ENCODE data around the gene CASP4. TPM values are rescaled to one million over a fixed set of nuclear protein-coding genes. Genes with fewer than 3 reads are reported as not detected.

CASP4 gene
- 10 to 100 TPM; 16.3 to 39.0 TPM for total RNA-seq
- polyA plus RNA-seq: 10 to 100 TPM; 15.5 to 29.0 TPM

DNA sequence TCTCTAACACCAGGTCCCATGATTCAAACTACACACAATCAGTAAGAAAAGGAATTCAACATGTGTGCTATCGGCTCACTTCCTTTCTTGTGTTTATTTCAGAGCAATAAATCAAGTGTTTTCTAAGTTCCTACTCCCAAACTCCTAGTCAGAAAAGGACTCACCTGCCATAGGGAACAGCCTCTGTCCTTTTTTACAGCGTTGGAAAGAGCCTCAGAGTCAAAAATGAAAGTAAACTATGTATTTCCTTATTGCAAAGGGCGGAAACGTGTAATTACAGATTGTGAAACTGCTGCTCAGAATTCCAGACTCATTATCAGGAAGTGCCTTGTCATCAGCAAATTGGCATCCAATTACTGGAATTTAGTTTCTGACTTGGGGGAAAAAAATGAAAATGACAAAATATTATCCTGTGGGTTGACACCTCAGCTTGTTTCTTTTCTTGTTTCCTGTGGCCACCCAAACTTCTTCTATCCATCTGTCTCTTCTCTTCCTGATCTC is at the start of gene CASP4:
Gene CASP4, minus strand, starts transcription at position 220 of the 501 bp plus-strand sequence. Its CDS starts 49 bp downstream, at position 171.
- peak within 1 kb of the TSS; percentile 56 to 93 (median 68) for H3K4me3 ChIP-seq (ENCODE audit: low read depth in 1 of 3, low read length in 3 of 3)
- TF ChIP-seq FOXA2 (IDR thresholded peaks at IDR 0.05) (no peak), YY1 (IDR thresholded peaks at IDR 0.05) (peak; percentile 74), JUND (IDR thresholded peaks at IDR 0.05) (peak in 1 of 2 donors; percentile 28), NR2F2 (IDR thresholded peaks at IDR 0.05) (no peak), SP1 (IDR thresholded peaks at IDR 0.05) (peak; percentile 58), RAD21 (IDR thresholded peaks at IDR 0.05) (peak; percentile 26 to 40), GABPA (IDR thresholded peaks at IDR 0.05 in 1 of 2, conservative IDR thresholded peaks at IDR 0.05 in 1 of 2) (peak; percentile 43 to 72), RXRA (IDR thresholded peaks at IDR 0.05) (peak in 1 of 2 donors; percentile 42), HNF4A (conservative IDR thresholded peaks at IDR 0.05) (peak; percentile 29 to 48), FOXA1 (IDR thresholded peaks at IDR 0.05) (no peak), HNF4G (IDR thresholded peaks at IDR 0.05) (no peak), EGR1 (IDR thresholded peaks at IDR 0.05; ENCODE audit: low read depth in 2 of 2) (no peak), TAF1 (conservative IDR thresholded peaks at IDR 0.05) (peak; percentile 59)
- TF ChIP-seq, protein P1, sequence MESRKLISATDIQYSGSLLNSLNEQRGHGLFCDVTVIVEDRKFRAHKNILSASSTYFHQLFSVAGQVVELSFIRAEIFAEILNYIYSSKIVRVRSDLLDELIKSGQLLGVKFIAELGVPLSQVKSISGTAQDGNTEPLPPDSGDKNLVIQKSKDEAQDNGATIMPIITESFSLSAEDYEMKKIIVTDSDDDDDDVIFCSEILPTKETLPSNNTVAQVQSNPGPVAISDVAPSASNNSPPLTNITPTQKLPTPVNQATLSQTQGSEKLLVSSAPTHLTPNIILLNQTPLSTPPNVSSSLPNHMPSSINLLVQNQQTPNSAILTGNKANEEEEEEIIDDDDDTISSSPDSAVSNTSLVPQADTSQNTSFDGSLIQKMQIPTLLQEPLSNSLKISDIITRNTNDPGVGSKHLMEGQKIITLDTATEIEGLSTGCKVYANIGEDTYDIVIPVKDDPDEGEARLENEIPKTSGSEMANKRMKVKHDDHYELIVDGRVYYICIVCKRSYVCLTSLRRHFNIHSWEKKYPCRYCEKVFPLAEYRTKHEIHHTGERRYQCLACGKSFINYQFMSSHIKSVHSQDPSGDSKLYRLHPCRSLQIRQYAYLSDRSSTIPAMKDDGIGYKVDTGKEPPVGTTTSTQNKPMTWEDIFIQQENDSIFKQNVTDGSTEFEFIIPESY (IDR thresholded peaks at IDR 0.05): no peak
- TF ChIP-seq, protein P2, sequence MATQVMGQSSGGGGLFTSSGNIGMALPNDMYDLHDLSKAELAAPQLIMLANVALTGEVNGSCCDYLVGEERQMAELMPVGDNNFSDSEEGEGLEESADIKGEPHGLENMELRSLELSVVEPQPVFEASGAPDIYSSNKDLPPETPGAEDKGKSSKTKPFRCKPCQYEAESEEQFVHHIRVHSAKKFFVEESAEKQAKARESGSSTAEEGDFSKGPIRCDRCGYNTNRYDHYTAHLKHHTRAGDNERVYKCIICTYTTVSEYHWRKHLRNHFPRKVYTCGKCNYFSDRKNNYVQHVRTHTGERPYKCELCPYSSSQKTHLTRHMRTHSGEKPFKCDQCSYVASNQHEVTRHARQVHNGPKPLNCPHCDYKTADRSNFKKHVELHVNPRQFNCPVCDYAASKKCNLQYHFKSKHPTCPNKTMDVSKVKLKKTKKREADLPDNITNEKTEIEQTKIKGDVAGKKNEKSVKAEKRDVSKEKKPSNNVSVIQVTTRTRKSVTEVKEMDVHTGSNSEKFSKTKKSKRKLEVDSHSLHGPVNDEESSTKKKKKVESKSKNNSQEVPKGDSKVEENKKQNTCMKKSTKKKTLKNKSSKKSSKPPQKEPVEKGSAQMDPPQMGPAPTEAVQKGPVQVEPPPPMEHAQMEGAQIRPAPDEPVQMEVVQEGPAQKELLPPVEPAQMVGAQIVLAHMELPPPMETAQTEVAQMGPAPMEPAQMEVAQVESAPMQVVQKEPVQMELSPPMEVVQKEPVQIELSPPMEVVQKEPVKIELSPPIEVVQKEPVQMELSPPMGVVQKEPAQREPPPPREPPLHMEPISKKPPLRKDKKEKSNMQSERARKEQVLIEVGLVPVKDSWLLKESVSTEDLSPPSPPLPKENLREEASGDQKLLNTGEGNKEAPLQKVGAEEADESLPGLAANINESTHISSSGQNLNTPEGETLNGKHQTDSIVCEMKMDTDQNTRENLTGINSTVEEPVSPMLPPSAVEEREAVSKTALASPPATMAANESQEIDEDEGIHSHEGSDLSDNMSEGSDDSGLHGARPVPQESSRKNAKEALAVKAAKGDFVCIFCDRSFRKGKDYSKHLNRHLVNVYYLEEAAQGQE (IDR thresholded peaks at IDR 0.05): peak; percentile 77
- TF ChIP-seq, protein P3, sequence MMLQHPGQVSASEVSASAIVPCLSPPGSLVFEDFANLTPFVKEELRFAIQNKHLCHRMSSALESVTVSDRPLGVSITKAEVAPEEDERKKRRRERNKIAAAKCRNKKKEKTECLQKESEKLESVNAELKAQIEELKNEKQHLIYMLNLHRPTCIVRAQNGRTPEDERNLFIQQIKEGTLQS (IDR thresholded peaks at IDR 0.05): peak; percentile 17
- TF ChIP-seq, protein P4, sequence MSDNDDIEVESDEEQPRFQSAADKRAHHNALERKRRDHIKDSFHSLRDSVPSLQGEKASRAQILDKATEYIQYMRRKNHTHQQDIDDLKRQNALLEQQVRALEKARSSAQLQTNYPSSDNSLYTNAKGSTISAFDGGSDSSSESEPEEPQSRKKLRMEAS (IDR thresholded peaks at IDR 0.05): peak; percentile 70
- TF ChIP-seq, protein P5, sequence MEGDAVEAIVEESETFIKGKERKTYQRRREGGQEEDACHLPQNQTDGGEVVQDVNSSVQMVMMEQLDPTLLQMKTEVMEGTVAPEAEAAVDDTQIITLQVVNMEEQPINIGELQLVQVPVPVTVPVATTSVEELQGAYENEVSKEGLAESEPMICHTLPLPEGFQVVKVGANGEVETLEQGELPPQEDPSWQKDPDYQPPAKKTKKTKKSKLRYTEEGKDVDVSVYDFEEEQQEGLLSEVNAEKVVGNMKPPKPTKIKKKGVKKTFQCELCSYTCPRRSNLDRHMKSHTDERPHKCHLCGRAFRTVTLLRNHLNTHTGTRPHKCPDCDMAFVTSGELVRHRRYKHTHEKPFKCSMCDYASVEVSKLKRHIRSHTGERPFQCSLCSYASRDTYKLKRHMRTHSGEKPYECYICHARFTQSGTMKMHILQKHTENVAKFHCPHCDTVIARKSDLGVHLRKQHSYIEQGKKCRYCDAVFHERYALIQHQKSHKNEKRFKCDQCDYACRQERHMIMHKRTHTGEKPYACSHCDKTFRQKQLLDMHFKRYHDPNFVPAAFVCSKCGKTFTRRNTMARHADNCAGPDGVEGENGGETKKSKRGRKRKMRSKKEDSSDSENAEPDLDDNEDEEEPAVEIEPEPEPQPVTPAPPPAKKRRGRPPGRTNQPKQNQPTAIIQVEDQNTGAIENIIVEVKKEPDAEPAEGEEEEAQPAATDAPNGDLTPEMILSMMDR (IDR thresholded peaks at IDR 0.05; ENCODE audit: low read depth, low read length, missing input control): no peak
- H3K9ac ChIP-seq (ENCODE audit: low read depth in 1 of 2, low read length in 2 of 2): peak within 1 kb of the TSS; percentile 97 to 98
- peaks cover 1 to 26% (median 10%) of the 10 kb centered on the region in 4 donors for H3K4me1 ChIP-seq (ENCODE audit: control insufficient read depth in 4 of 4, insufficient read depth in 4 of 4, low read length in 3 of 4)
- H3K27me3 ChIP-seq (ENCODE audit: control insufficient read depth in 4 of 4, insufficient read depth in 4 of 4, low read length in 3 of 4): no peaks in the 10 kb centered on the region
- no peak for DNase-seq (ENCODE audit: low spot score)
- no peaks in the 10 kb centered on the region for H3K9me3 ChIP-seq (ENCODE audit: control insufficient read depth in 4 of 4, low read length in 3 of 4)
- 3% methylated on average over 4 of the region's 4 CpGs for WGBS
- H3K36me3 ChIP-seq (ENCODE audit: control insufficient read depth in 4 of 4, insufficient read depth in 3 of 4, low read depth in 1 of 4, low read length in 3 of 4): no peaks in the 10 kb centered on the region
- H3K27ac ChIP-seq (ENCODE audit: low read depth in 1 of 2, low read length in 2 of 2): peak within 1 kb of the TSS; percentile 85 to 97
